Measurements from ENCODE around the gene IGFBPL1.
A peak's percentile ranks its signal among the peaks of the same experiment; 100 is the strongest.

IGFBPL1 gene

GRCh38 chr9:38362852-38363588 is 61.2 kb downstream of the IGFBPL1 start:
- H3F3A ChIP-seq (ENCODE audit: control insufficient read depth, insufficient read depth): no peaks in the 10 kb centered on the region
- H3K4me1 ChIP-seq (ENCODE audit: control insufficient read depth, low read length): no peaks in the 10 kb centered on the region
- H3K4me2 ChIP-seq (ENCODE audit: low read length): no peak overlapping the region
- H3K9me3 ChIP-seq (ENCODE audit: control insufficient read depth, insufficient read depth, low read length): no peaks in the 10 kb centered on the region
- H3K9me2 ChIP-seq (replicated peaks; ENCODE audit: control insufficient read depth, low read length): no peaks in the 10 kb centered on the region
- no peaks in the 10 kb centered on the region for H3K36me3 ChIP-seq (ENCODE audit: control insufficient read depth, low read length)
- H3K79me2 ChIP-seq (ENCODE audit: control insufficient read depth, low read length): no peaks in the 10 kb centered on the region
- peak overlapping the region; percentile 37; the same call in 1 of the 2 replicates for H3K4me3 ChIP-seq (ENCODE audit: low read length)
- H3K27ac ChIP-seq (ENCODE audit: low read depth, low read length): no peak overlapping the region
- TF ChIP-seq EZH2phosphoT487 (IDR thresholded peaks at IDR 0.05; ENCODE audit: borderline replicate concordance, low read length) (no peak), CTCF (IDR thresholded peaks at IDR 0.05; ENCODE audit: low read depth, low read length, poor library complexity, severe bottlenecking) (peak; percentile 53)
- H3K27me3 ChIP-seq (ENCODE audit: control insufficient read depth, low read length): no peaks in the 10 kb centered on the region
- H4K20me1 ChIP-seq (ENCODE audit: control insufficient read depth, insufficient read depth, low read depth, low read length): no peaks in the 10 kb centered on the region

- H3K27me3 ChIP-seq (ENCODE audit: control insufficient read depth, low read length): no peaks in the 10 kb centered on the region
- H3K4me3 ChIP-seq (ENCODE audit: low read length): no peak overlapping the region
- no peak overlapping the region for H3K4me2 ChIP-seq (ENCODE audit: low read length)
- no peaks in the 10 kb centered on the region for H3K36me3 ChIP-seq (ENCODE audit: control insufficient read depth, low read length)
- no peaks in the 10 kb centered on the region for H3K9me3 ChIP-seq (ENCODE audit: control insufficient read depth, insufficient read depth, low read length)
- H4K20me1 ChIP-seq (ENCODE audit: control insufficient read depth, insufficient read depth, low read depth, low read length): no peaks in the 10 kb centered on the region
- no peaks in the 10 kb centered on the region for H3K79me2 ChIP-seq (ENCODE audit: control insufficient read depth, low read length)
- H3K4me1 ChIP-seq (ENCODE audit: control insufficient read depth, low read length): no peaks in the 10 kb centered on the region
- no peaks in the 10 kb centered on the region for H3F3A ChIP-seq (ENCODE audit: control insufficient read depth, insufficient read depth)
- no peak overlapping the region for H3K27ac ChIP-seq (ENCODE audit: low read depth, low read length)
- no peaks in the 10 kb centered on the region for H3K9me2 ChIP-seq (replicated peaks; ENCODE audit: control insufficient read depth, low read length)
- TF ChIP-seq EZH2phosphoT487 (IDR thresholded peaks at IDR 0.05; ENCODE audit: borderline replicate concordance, low read length) (no peak), CTCF (IDR thresholded peaks at IDR 0.05; ENCODE audit: low read depth, low read length, poor library complexity, severe bottlenecking) (no peak)
These were observed 62.8 kb downstream of the IGFBPL1 start for GRCh38 chr9:38361473-38361850.

GRCh38 chr9:38360839-38361472 is 63.3 kb downstream of the IGFBPL1 start:
- H3F3A ChIP-seq (ENCODE audit: control insufficient read depth, insufficient read depth): no peaks in the 10 kb centered on the region
- no peaks in the 10 kb centered on the region for H3K4me1 ChIP-seq (ENCODE audit: control insufficient read depth, low read length)
- H4K20me1 ChIP-seq (ENCODE audit: control insufficient read depth, insufficient read depth, low read depth, low read length): no peaks in the 10 kb centered on the region
- no peaks in the 10 kb centered on the region for H3K9me3 ChIP-seq (ENCODE audit: control insufficient read depth, insufficient read depth, low read length)
- no peak for TF ChIP-seq CTCF (IDR thresholded peaks at IDR 0.05; ENCODE audit: low read depth, low read length, poor library complexity, severe bottlenecking)
- no peak for TF ChIP-seq EZH2phosphoT487 (IDR thresholded peaks at IDR 0.05; ENCODE audit: borderline replicate concordance, low read length)
- no peak overlapping the region for H3K4me2 ChIP-seq (ENCODE audit: low read length)
- H3K27ac ChIP-seq (ENCODE audit: low read depth, low read length): no peak overlapping the region
- H3K4me3 ChIP-seq (ENCODE audit: low read length): no peak overlapping the region
- H3K36me3 ChIP-seq (ENCODE audit: control insufficient read depth, low read length): no peaks in the 10 kb centered on the region
- no peaks in the 10 kb centered on the region for H3K27me3 ChIP-seq (ENCODE audit: control insufficient read depth, low read length)
- no peaks in the 10 kb centered on the region for H3K79me2 ChIP-seq (ENCODE audit: control insufficient read depth, low read length)
- no peaks in the 10 kb centered on the region for H3K9me2 ChIP-seq (replicated peaks; ENCODE audit: control insufficient read depth, low read length)
